ENCODE measurements around the gene LDB3. TPM values are rescaled to one million over a fixed set of nuclear protein-coding genes. Genes with fewer than 3 reads are reported as not detected.

LDB3 gene
- polyA plus RNA-seq, 1 experiment: 0.83 TPM

- Histone ChIP-seq H3K36me3 (ENCODE audit: control insufficient read depth, insufficient read depth, low read length) (no peaks in the 10 kb centered on the region), H3K4me3 (ENCODE audit: low read depth, low read length) (no peak overlapping the region), H3K27me3 (ENCODE audit: control insufficient read depth, insufficient read depth, low read length) (no peaks in the 10 kb centered on the region; the same call in 1 of the 2 replicates)
- TF ChIP-seq CTCF (IDR thresholded peaks at IDR 0.05; ENCODE audit: insufficient read depth, low read depth, low read length): no peak
- ChIA-PET CTCF (interaction anchor here (0.9 to 3.5 kb wide), 5 partner anchors 12 to 282 kb away, joined by 3 to 7 read pairs (median 4); no protein-coding TSS in a partner anchor), POLR2A (no interaction called here)
- no peak for DNase-seq (ENCODE audit: low read depth)
Measured at GRCh38 chr10:86664341-86665217, 3.7 kb upstream of the LDB3 start.

- ChIA-PET CTCF (interaction anchor here (0.9 to 3.5 kb wide), 5 partner anchors 13 to 281 kb away, joined by 3 to 7 read pairs (median 4); no protein-coding TSS in a partner anchor), POLR2A (no interaction called here)
Measured at GRCh38 chr10:86665218-86665607, 3.1 kb upstream of the LDB3 start.

GRCh38 chr10:86665868-86666267 lies 2.4 kb upstream of the LDB3 start:
- no peak for TF ChIP-seq CTCF (IDR thresholded peaks at IDR 0.05; ENCODE audit: insufficient read depth, low read depth, low read length)
- ChIA-PET CTCF (interaction anchor here (1.2 to 3.5 kb wide), 2 partner anchors 10 to 13 kb away, joined by 3 to 7 read pairs; no protein-coding TSS in a partner anchor), POLR2A (no interaction called here)
- Histone ChIP-seq H3K4me3 (ENCODE audit: low read depth, low read length) (no peak overlapping the region), H3K27me3 (ENCODE audit: control insufficient read depth, insufficient read depth, low read length) (no peaks in the 10 kb centered on the region; the same call in 1 of the 2 replicates), H3K36me3 (ENCODE audit: control insufficient read depth, insufficient read depth, low read length) (no peaks in the 10 kb centered on the region)
- no peak for DNase-seq (ENCODE audit: low read depth)

More at GRCh38 chr10:86665218-86665607, 3.1 kb upstream of the LDB3 start:
- no peaks in the 10 kb centered on the region; the same call in 1 of the 2 replicates for H3K27me3 ChIP-seq (ENCODE audit: control insufficient read depth, insufficient read depth, low read length)
- no peak for DNase-seq (ENCODE audit: low read depth)
- TF ChIP-seq CTCF (IDR thresholded peaks at IDR 0.05; ENCODE audit: insufficient read depth, low read depth, low read length): no peak
- no peak overlapping the region for H3K4me3 ChIP-seq (ENCODE audit: low read depth, low read length)
- no peaks in the 10 kb centered on the region for H3K36me3 ChIP-seq (ENCODE audit: control insufficient read depth, insufficient read depth, low read length)

GRCh38 chr10:86666538-86666937 lies 1.8 kb upstream of the LDB3 start:
- POLR2A ChIA-PET: no interaction called here
- CTCF ChIA-PET: interaction anchor here (1.2 kb wide), 1 partner anchor 11 kb away, joined by 3 read pairs; no protein-coding TSS in a partner anchor
- H3K27me3 ChIP-seq (ENCODE audit: control insufficient read depth, insufficient read depth, low read length): peaks cover 2% of the 10 kb centered on the region; the same call in 1 of the 2 replicates
- H3K36me3 ChIP-seq (ENCODE audit: control insufficient read depth, insufficient read depth, low read length): no peaks in the 10 kb centered on the region
- DNase-seq (ENCODE audit: low read depth): no peak
- no peak overlapping the region for H3K4me3 ChIP-seq (ENCODE audit: low read depth, low read length)
- no peak for TF ChIP-seq CTCF (IDR thresholded peaks at IDR 0.05; ENCODE audit: insufficient read depth, low read depth, low read length)

- CTCF ChIA-PET: interaction anchor here (1.3 to 1.5 kb wide), 2 partner anchors 17 to 26 kb away, joined by 3 read pairs; no protein-coding TSS in a partner anchor
- H3K36me3 ChIP-seq (ENCODE audit: control insufficient read depth, insufficient read depth, low read length): no peaks in the 10 kb centered on the region
- peaks cover 2% of the 10 kb centered on the region; the same call in 1 of the 2 replicates for H3K27me3 ChIP-seq (ENCODE audit: control insufficient read depth, insufficient read depth, low read length)
- POLR2A ChIA-PET: no interaction called here
- DNase-seq (ENCODE audit: low read depth): no peak
- no peak overlapping the region for H3K4me3 ChIP-seq (ENCODE audit: low read depth, low read length)
- TF ChIP-seq CTCF (IDR thresholded peaks at IDR 0.05; ENCODE audit: insufficient read depth, low read depth, low read length): no peak
Measured at GRCh38 chr10:86667421-86668181, 710 bp upstream of the LDB3 start.

Data from BJ (cell line).